ENCODE results near the gene ALLC.

The ALLC gene

DNA sequence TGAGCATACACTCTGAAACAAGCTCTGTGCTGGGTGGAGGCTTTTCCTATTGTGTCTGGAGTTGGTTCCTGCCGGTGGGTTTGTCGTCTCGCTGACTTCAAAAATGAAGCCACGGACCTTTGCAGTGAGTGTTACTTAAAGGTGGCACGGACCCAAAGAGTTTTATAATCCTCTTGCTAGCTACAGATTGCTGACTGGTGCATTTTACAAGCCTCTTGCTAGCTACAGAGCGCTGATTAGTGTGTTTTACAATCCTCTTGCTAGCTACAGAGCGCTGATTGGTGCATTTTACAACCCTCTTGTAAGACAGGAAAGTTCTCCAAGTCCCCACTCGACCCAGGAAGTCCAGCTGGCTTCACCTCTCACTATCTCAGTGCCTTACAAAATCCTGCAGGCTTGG lies 60.7 kb downstream of the ALLC start:
- Histone ChIP-seq H3K9me3 (ENCODE audit: control insufficient read depth, low read length) (peaks cover 2% of the 10 kb centered on the region), H3K4me1 (ENCODE audit: control insufficient read depth, insufficient read depth, low read length) (no peaks in the 10 kb centered on the region), H3K27ac (ENCODE audit: insufficient read depth, low read depth, low read length, poor library complexity, severe bottlenecking) (no peak overlapping the region), H3K27me3 (ENCODE audit: control insufficient read depth, insufficient read depth, low read length, poor library complexity, severe bottlenecking) (no peaks in the 10 kb centered on the region), H3K4me3 (ENCODE audit: insufficient read depth, low read depth, low read length) (no peak overlapping the region), H3K36me3 (ENCODE audit: control insufficient read depth, insufficient read depth, low read length) (no peaks in the 10 kb centered on the region)
- WGBS, 2 experiments = 85 to 86% methylated on average over 8 of the region's 8 CpGs

DNA sequence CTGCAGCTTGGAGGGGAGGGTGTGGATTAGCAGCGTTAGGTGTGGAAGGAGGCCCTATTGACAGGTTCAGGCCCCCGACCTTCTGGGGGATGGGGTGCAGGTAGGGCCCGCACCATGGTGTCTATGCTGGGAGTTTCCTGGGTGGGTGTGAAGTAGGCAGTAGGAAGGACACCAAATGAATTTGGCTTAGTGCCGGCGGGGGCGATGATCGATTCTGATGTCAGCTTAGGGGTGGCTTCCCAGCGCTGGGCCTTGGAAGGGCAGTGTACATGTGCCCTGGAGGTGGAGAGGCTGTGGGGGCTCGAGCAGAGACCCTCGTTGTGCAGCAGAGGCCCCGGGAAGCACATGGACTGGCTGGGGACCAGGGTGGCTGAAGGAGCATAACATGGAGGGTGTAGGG lies 67.0 kb downstream of the ALLC start:
- H3K36me3 ChIP-seq (ENCODE audit: control insufficient read depth, insufficient read depth, low read length) = no peaks in the 10 kb centered on the region
- peaks cover 10% of the 10 kb centered on the region for H3K4me1 ChIP-seq (ENCODE audit: control insufficient read depth, insufficient read depth, low read length)
- H3K4me3 ChIP-seq (ENCODE audit: insufficient read depth, low read depth, low read length) = no peak overlapping the region
- peaks cover 2% of the 10 kb centered on the region for H3K9me3 ChIP-seq (ENCODE audit: control insufficient read depth, low read length)
- H3K27me3 ChIP-seq (ENCODE audit: control insufficient read depth, insufficient read depth, low read length, poor library complexity, severe bottlenecking) = peaks cover 5% of the 10 kb centered on the region
- WGBS, 2 experiments = 93% methylated on average over 11 of the region's 11 CpGs
- no peak overlapping the region for H3K27ac ChIP-seq (ENCODE audit: insufficient read depth, low read depth, low read length, poor library complexity, severe bottlenecking)

DNA sequence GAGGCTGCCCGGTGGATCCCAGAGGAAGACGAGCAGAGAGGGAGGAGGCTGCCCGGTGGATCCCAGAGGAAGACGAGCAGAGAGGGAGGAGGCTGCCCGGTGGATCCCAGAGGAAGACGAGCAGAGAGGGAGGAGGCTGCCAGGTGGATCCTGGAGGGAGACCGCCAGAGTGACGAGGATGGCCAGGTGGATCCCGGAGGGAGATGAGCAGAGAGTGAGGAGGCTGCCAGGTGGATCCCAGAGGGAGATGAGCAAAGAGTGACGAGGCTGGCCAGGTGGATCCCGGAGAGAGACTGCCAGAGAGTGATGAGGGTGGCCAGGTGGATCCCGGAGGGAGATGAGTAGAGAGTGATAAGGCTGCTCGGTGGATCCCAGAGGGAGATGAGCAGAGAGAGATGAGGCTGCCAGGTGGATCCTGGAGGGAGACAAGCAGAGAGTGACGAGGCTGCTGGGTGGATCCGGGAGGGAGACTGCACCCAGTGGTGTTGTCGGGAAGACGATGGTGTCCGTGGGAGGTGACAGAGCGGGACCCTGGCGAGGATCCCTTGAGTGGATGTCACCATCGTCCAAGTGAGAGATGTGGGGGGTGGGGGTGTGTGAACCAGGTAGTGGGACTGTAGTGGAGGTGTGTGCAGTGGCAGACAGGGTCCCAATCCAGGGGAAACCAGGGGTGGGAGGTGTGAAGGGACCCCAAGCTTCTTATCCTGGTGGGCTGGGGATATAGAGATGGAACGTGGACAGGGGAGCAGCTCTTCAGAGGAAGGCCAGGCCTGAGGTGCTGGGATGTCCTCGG lies 67.7 kb downstream of the ALLC start:
- 86 to 87% methylated on average over 23 of the region's 23 CpGs for WGBS, 2 experiments
- Histone ChIP-seq H3K4me3 (ENCODE audit: insufficient read depth, low read depth, low read length) (no peak overlapping the region), H3K4me1 (ENCODE audit: control insufficient read depth, insufficient read depth, low read length) (peaks cover 10% of the 10 kb centered on the region), H3K27me3 (ENCODE audit: control insufficient read depth, insufficient read depth, low read length, poor library complexity, severe bottlenecking) (peaks cover 5% of the 10 kb centered on the region), H3K9me3 (ENCODE audit: control insufficient read depth, low read length) (peaks cover 2% of the 10 kb centered on the region), H3K36me3 (ENCODE audit: control insufficient read depth, insufficient read depth, low read length) (no peaks in the 10 kb centered on the region), H3K27ac (ENCODE audit: insufficient read depth, low read depth, low read length, poor library complexity, severe bottlenecking) (no peak overlapping the region)

DNA sequence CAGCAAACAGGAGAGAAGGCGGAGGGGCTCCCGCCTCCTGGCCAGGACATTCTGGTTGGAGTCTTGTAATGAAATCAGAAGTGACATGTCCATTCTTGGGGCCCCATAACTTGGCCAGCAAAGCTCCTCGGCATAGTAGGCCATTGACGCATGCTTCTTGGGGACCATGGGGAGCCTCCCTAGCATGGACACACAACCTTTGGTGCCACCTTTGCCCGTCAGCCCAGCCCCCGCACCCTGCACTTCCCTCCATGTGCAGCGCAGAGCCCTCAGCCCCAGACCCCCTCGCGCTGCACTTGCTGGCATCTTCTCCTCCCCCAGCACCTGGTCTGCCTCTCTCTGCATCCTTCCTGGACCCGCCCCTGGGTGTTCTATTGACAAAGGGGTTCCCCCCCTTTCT lies 68.5 kb downstream of the ALLC start:
- WGBS, 2 experiments = 89 to 94% methylated on average over 10 of the region's 10 CpGs
- peaks cover 5% of the 10 kb centered on the region for H3K27me3 ChIP-seq (ENCODE audit: control insufficient read depth, insufficient read depth, low read length, poor library complexity, severe bottlenecking)
- peaks cover 10% of the 10 kb centered on the region for H3K4me1 ChIP-seq (ENCODE audit: control insufficient read depth, insufficient read depth, low read length)
- H3K36me3 ChIP-seq (ENCODE audit: control insufficient read depth, insufficient read depth, low read length) = no peaks in the 10 kb centered on the region
- H3K4me3 ChIP-seq (ENCODE audit: insufficient read depth, low read depth, low read length) = no peak overlapping the region
- H3K27ac ChIP-seq (ENCODE audit: insufficient read depth, low read depth, low read length, poor library complexity, severe bottlenecking) = no peak overlapping the region
- H3K9me3 ChIP-seq (ENCODE audit: control insufficient read depth, low read length) = no peaks in the 10 kb centered on the region

DNA sequence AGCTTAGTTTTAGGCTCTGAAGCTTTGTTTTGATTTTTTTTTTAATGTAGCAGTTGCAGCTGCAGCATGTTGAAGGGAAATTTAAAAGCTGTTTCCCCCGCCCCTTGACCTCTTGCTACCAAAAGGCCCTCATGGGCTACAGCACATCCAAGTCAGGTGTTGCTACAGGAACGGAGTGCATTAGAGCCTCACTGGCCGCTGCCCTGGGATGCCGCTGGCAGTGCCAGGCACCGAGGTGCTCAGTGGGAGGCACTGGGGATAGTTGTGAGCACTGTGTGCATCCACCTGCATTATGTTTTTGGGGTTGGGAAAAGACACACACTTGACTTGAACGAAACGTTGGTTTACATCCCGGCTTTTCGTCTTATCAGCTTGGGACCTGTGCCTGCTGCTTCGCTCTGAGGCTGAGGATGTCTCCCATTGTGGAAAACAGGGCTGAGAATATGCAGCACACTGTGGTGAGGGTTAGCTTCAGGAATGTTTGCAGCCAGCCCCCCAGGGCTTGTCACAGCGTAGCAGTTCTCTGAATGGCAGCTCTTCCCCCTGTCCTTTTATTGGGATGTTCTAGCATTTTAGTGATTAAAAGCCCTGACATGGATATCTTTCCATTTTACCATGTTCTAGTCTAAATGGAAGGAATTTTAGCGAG lies 69.5 kb downstream of the ALLC start:
- 44 to 46% methylated on average over 12 of the region's 12 CpGs for WGBS, 2 experiments
- H3K27ac ChIP-seq (ENCODE audit: insufficient read depth, low read depth, low read length, poor library complexity, severe bottlenecking) = no peak overlapping the region
- no peaks in the 10 kb centered on the region for H3K36me3 ChIP-seq (ENCODE audit: control insufficient read depth, insufficient read depth, low read length)
- H3K4me3 ChIP-seq (ENCODE audit: insufficient read depth, low read depth, low read length) = peak overlapping the region; percentile 12
- peaks cover 10% of the 10 kb centered on the region for H3K4me1 ChIP-seq (ENCODE audit: control insufficient read depth, insufficient read depth, low read length)
- H3K9me3 ChIP-seq (ENCODE audit: control insufficient read depth, low read length) = no peaks in the 10 kb centered on the region
- peaks cover 5% of the 10 kb centered on the region for H3K27me3 ChIP-seq (ENCODE audit: control insufficient read depth, insufficient read depth, low read length, poor library complexity, severe bottlenecking)

DNA sequence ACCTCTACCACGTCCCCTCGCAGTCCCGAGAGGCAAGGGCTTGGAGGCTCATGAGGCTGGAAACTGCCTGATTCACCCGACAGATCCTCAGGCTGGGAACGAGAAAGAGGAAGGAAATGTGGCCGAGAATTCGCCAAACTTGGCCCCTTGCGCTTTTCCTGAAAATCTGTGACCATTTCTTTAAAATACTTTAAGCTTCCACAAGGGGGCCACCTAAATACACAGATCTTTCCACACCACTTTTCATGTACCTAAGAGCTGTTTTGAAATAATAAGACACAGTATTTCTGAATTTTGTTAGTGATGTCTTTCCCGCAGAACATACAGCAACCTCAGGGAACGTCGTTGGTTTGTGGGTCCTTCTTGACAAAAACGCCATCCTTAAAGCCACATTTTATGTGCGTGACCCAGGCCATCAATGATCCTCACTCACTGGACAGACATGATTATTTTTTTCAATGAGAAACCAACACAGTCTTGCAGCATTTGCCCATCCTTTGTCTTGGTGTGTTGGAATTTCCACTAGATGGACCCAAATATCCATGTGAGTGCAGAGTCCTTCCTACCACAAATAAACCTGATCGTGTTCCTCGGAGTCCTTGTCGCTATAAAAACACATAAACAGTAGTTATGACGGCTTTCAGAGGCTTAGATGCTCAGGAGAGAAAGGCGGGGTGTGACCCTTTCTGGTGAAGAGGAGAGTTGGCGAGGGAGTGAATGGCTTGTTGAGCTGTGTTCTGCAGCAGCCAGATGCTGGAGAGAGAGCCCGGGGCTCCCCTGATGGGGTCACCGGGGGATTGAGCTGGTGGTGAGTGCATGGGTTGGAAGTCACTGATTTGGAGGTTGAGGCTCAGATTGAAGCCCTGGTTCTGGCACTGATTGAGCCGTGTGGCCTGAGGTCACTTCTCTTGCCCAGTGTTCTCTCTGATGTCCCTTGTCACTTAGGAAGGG lies 70.4 kb downstream of the ALLC start:
- Histone ChIP-seq H3K36me3 (ENCODE audit: control insufficient read depth, insufficient read depth, low read length) (no peaks in the 10 kb centered on the region), H3K9me3 (ENCODE audit: control insufficient read depth, low read length) (no peaks in the 10 kb centered on the region), H3K4me3 (ENCODE audit: insufficient read depth, low read depth, low read length) (peak overlapping the region; percentile 12), H3K4me1 (ENCODE audit: control insufficient read depth, insufficient read depth, low read length) (peaks cover 10% of the 10 kb centered on the region), H3K27me3 (ENCODE audit: control insufficient read depth, insufficient read depth, low read length, poor library complexity, severe bottlenecking) (peaks cover 5% of the 10 kb centered on the region), H3K27ac (ENCODE audit: insufficient read depth, low read depth, low read length, poor library complexity, severe bottlenecking) (no peak overlapping the region)
- 52 to 53% methylated on average over 22 of the region's 22 CpGs for WGBS, 2 experiments

DNA sequence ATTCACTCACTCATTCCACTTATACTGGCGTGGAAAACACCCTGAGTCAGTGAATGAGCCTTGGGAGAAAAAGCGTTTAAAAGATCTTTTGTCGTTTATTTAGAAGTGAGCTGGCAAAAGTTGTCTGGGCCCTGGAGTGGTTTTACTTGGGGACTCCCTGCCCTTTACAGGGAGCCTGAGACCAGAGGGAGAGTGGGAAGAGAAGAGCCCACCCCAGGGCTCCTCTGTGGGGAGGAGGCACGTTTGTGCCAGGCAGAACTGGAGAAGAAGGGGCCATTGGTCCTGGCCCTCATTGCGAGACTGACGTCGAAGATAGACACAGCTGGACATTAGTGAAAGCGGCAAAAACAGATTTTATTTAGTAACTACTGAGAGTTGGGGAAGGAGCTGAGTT lies 71.1 kb downstream of the ALLC start:
- peaks cover 10% of the 10 kb centered on the region for H3K4me1 ChIP-seq (ENCODE audit: control insufficient read depth, insufficient read depth, low read length)
- H3K27me3 ChIP-seq (ENCODE audit: control insufficient read depth, insufficient read depth, low read length, poor library complexity, severe bottlenecking) = peaks cover 5% of the 10 kb centered on the region
- H3K4me3 ChIP-seq (ENCODE audit: insufficient read depth, low read depth, low read length) = no peak overlapping the region
- H3K9me3 ChIP-seq (ENCODE audit: control insufficient read depth, low read length) = no peaks in the 10 kb centered on the region
- WGBS, 2 experiments = 93 to 94% methylated on average over 8 of the region's 8 CpGs
- no peak overlapping the region for H3K27ac ChIP-seq (ENCODE audit: insufficient read depth, low read depth, low read length, poor library complexity, severe bottlenecking)
- no peaks in the 10 kb centered on the region for H3K36me3 ChIP-seq (ENCODE audit: control insufficient read depth, insufficient read depth, low read length)

DNA sequence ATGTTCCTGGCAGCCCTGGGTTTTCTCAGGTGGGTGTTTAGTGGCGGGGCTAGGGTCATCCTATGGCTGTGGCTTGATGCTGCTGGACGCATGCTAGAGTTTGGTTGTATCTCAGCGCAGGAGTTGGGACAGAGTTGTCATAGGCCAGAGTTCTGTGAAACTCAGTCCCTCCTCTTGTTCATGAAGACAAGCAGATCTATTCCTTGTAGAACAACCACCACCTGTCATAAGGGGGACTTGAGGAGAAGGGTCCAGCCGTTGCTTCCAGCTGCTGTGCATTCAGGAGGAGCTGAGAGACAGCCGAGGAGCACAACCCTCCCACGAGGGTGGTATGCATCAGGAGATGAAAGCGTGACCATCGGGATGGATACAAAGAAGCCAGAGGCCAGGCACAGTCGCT lies 71.8 kb downstream of the ALLC start:
- peaks cover 5% of the 10 kb centered on the region for H3K27me3 ChIP-seq (ENCODE audit: control insufficient read depth, insufficient read depth, low read length, poor library complexity, severe bottlenecking)
- H3K36me3 ChIP-seq (ENCODE audit: control insufficient read depth, insufficient read depth, low read length) = no peaks in the 10 kb centered on the region
- H3K4me3 ChIP-seq (ENCODE audit: insufficient read depth, low read depth, low read length) = no peak overlapping the region
- no peak overlapping the region for H3K27ac ChIP-seq (ENCODE audit: insufficient read depth, low read depth, low read length, poor library complexity, severe bottlenecking)
- WGBS, 2 experiments = 86 to 88% methylated on average over 9 of the region's 9 CpGs
- H3K9me3 ChIP-seq (ENCODE audit: control insufficient read depth, low read length) = no peaks in the 10 kb centered on the region
- peaks cover 10% of the 10 kb centered on the region for H3K4me1 ChIP-seq (ENCODE audit: control insufficient read depth, insufficient read depth, low read length)

DNA sequence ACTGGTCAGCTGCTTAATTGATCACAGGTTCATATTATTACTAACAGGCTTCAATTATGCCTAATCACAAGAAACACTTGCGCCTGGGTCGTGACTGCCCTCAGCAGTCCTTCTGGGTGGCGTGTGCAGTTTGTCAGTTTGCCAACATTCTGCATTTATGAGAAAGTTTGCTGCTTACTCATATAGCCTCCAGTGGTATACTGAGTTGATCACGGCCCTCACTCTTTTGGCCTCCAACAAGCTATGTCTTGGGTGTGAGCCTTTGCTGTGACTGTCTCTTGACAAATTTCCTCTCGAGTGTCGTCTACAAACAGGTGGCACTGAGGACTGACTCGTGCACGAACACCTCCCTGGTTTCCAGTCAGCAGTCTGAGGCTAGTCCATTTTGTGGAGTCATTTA lies 72.6 kb downstream of the ALLC start:
- no peak overlapping the region for H3K4me3 ChIP-seq (ENCODE audit: insufficient read depth, low read depth, low read length)
- peaks cover 5% of the 10 kb centered on the region for H3K27me3 ChIP-seq (ENCODE audit: control insufficient read depth, insufficient read depth, low read length, poor library complexity, severe bottlenecking)
- no peaks in the 10 kb centered on the region for H3K9me3 ChIP-seq (ENCODE audit: control insufficient read depth, low read length)
- H3K27ac ChIP-seq (ENCODE audit: insufficient read depth, low read depth, low read length, poor library complexity, severe bottlenecking) = no peak overlapping the region
- WGBS, 2 experiments = 94 to 95% methylated on average over 8 of the region's 8 CpGs
- no peaks in the 10 kb centered on the region for H3K36me3 ChIP-seq (ENCODE audit: control insufficient read depth, insufficient read depth, low read length)
- H3K4me1 ChIP-seq (ENCODE audit: control insufficient read depth, insufficient read depth, low read length) = peaks cover 10% of the 10 kb centered on the region

DNA sequence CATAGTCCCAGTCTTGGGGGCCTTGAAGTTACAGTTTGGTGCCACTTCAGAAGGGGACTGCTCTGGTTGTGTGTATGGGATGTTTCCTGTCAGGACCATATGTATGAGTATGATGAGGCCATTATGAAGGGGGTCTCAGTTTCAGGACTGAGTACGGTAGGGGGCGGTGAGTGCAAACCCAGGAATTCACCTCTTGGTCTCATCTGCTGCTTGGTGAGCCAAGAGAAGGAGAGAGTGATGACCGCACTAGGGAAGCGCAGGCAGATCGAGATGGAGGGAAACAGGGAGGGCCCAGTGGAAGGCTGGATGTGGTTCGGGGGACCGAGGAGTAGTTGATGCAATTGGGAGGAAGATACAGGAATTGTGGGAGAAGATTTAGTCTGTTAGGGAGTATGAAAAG lies 73.8 kb downstream of the ALLC start:
- H3K27me3 ChIP-seq (ENCODE audit: control insufficient read depth, insufficient read depth, low read length, poor library complexity, severe bottlenecking) = peaks cover 5% of the 10 kb centered on the region
- no peak overlapping the region for H3K27ac ChIP-seq (ENCODE audit: insufficient read depth, low read depth, low read length, poor library complexity, severe bottlenecking)
- no peak overlapping the region for H3K4me3 ChIP-seq (ENCODE audit: insufficient read depth, low read depth, low read length)
- H3K36me3 ChIP-seq (ENCODE audit: control insufficient read depth, insufficient read depth, low read length) = no peaks in the 10 kb centered on the region
- no peaks in the 10 kb centered on the region for H3K9me3 ChIP-seq (ENCODE audit: control insufficient read depth, low read length)
- peaks cover 8% of the 10 kb centered on the region for H3K4me1 ChIP-seq (ENCODE audit: control insufficient read depth, insufficient read depth, low read length)
- whole genome bisulfite sequencing, 2 experiments = 92 to 96% methylated on average over 7 of the region's 7 CpGs

Data from ectodermal cell (in vitro differentiated cells).